DOHH2 (cell line): ENCODE results near the gene C1orf141.

Source experiments
- H3F3A ChIP-seq: fragments of 200-600 bp; sonication (generic), shearing (Covaris generic); 2 replicates; pipeline ENCODE4 v1.6.0; 2016; ENCODE audit warnings: antibody characterized with exemption, mild to moderate bottlenecking; ENCODE audit not compliant: control insufficient read depth, insufficient read depth
- H3K27ac ChIP-seq: fragments of 200-600 bp; sonication (generic); 2 replicates; pipeline ENCODE4 v1.5.1; 2014; ENCODE audit warnings: low read depth, mild to moderate bottlenecking, low read length, moderate library complexity
- H3K27me3 ChIP-seq: fragments of 200-600 bp; sonication (generic); 2 replicates; pipeline ENCODE4 v1.6.1; 2014; ENCODE audit warnings: mild to moderate bottlenecking, low read length, mixed read lengths; ENCODE audit not compliant: control insufficient read depth
- H3K36me3 ChIP-seq: fragments of 200-600 bp; sonication (generic); 2 replicates; pipeline ENCODE4 v1.6.1; 2014; ENCODE audit warnings: mild to moderate bottlenecking, low read length, moderate library complexity, mixed read lengths; ENCODE audit not compliant: control insufficient read depth
- H3K4me1 ChIP-seq: fragments of 200-600 bp; sonication (generic); 2 replicates; pipeline ENCODE4 v1.6.1; 2014; ENCODE audit warnings: mild to moderate bottlenecking, low read length, mixed read lengths; ENCODE audit not compliant: control insufficient read depth
- H3K4me2 ChIP-seq: fragments of 200-600 bp; sonication (generic); 2 replicates; pipeline ENCODE4 v1.6.0; 2014; ENCODE audit warnings: mild to moderate bottlenecking, low read length, moderate library complexity
- H3K4me3 ChIP-seq: fragments of 200-600 bp; sonication (generic); 2 replicates; pipeline ENCODE4 v1.5.1; 2014; ENCODE audit warnings: mild to moderate bottlenecking, low read length, mixed read lengths
- H3K79me2 ChIP-seq: fragments of 200-600 bp; sonication (generic); 2 replicates; pipeline ENCODE4 v1.6.1; 2014; ENCODE audit warnings: mild to moderate bottlenecking, low read length, mixed read lengths; ENCODE audit not compliant: control insufficient read depth
- H3K9me2 ChIP-seq: fragments of 200-600 bp; sonication (generic); replicated peaks from 2 replicates; pipeline ENCODE4 v1.6.1; 2014; ENCODE audit warnings: mild to moderate bottlenecking, low read length, mixed read lengths; ENCODE audit not compliant: control insufficient read depth
- H3K9me3 ChIP-seq: fragments of 200-600 bp; sonication (generic); 2 replicates; pipeline ENCODE4 v1.6.1; 2014; ENCODE audit warnings: antibody characterized with exemption, low read length, mixed read lengths; ENCODE audit not compliant: control insufficient read depth, insufficient read depth
- H4K20me1 ChIP-seq: fragments of 200-600 bp; sonication (generic); 2 replicates; pipeline ENCODE4 v1.6.0; 2014; ENCODE audit warnings: low read depth, mild to moderate bottlenecking, antibody characterized with exemption, low read length, moderate library complexity; ENCODE audit not compliant: control insufficient read depth, insufficient read depth
- CTCF ChIP-seq: fragments of 200-600 bp; sonication (generic); IDR thresholded peaks from one replicate; pipeline ENCODE4 v1.5.1; 2014; ENCODE audit warnings: antibody characterized with exemption, mild to moderate bottlenecking, low read depth, low read length; ENCODE audit not compliant: poor library complexity, severe bottlenecking
- EZH2phosphoT487 ChIP-seq: fragments of 200-600 bp; sonication (generic); IDR thresholded peaks from 2 replicates; pipeline ENCODE4 v1.6.1; 2017; ENCODE audit warnings: borderline replicate concordance, mild to moderate bottlenecking, antibody characterized with exemption, low read length, moderate library complexity, mixed read lengths

C1orf141 gene

GRCh38 chr1:67053535-67053784 is 81.3 kb downstream of the C1orf141 start:
- no peak for TF ChIP-seq CTCF
- TF ChIP-seq EZH2phosphoT487, result no peak
- Histone ChIP-seq H3K27me3 (no peaks in the 10 kb centered on the region), H3K27ac (peak overlapping the region; percentile 81), H3F3A (no peaks in the 10 kb centered on the region; the same call in 1 of the 2 replicates), H3K4me1 (peaks cover 39% of the 10 kb centered on the region), H3K79me2 (peaks cover 51% of the 10 kb centered on the region), H3K9me2 (no peaks in the 10 kb centered on the region), H3K9me3 (no peaks in the 10 kb centered on the region), H3K4me2 (peak overlapping the region; percentile 91), H3K36me3 (peaks cover 53% of the 10 kb centered on the region), H4K20me1 (no peaks in the 10 kb centered on the region), H3K4me3 (peak overlapping the region; percentile 81)

GRCh38 chr1:67052741-67053534 is 81.8 kb downstream of the C1orf141 start:
- Histone ChIP-seq H3K4me3 (peak overlapping the region; percentile 81), H3K27me3 (no peaks in the 10 kb centered on the region), H3K4me2 (peak overlapping the region; percentile 91), H3K4me1 (peaks cover 42% of the 10 kb centered on the region), H3K79me2 (peaks cover 55% of the 10 kb centered on the region), H3F3A (no peaks in the 10 kb centered on the region; the same call in 1 of the 2 replicates), H3K27ac (peak overlapping the region; percentile 81), H3K9me3 (no peaks in the 10 kb centered on the region), H3K36me3 (peaks cover 58% of the 10 kb centered on the region), H3K9me2 (no peaks in the 10 kb centered on the region), H4K20me1 (no peaks in the 10 kb centered on the region)
- TF ChIP-seq EZH2phosphoT487, result no peak
- TF ChIP-seq CTCF, result no peak

- peaks cover 66% of the 10 kb centered on the region for H3K79me2 ChIP-seq
- no peaks in the 10 kb centered on the region; the same call in 1 of the 2 replicates for H3F3A ChIP-seq
- no peak overlapping the region for H3K27ac ChIP-seq
- TF ChIP-seq EZH2phosphoT487, result no peak
- no peak for TF ChIP-seq CTCF
- H3K4me1 ChIP-seq, result peaks cover 58% of the 10 kb centered on the region
- no peaks in the 10 kb centered on the region for H3K27me3 ChIP-seq
- H4K20me1 ChIP-seq, result no peaks in the 10 kb centered on the region
- H3K4me3 ChIP-seq, result peak overlapping the region; percentile 81
- H3K9me3 ChIP-seq, result no peaks in the 10 kb centered on the region
- peaks cover 75% of the 10 kb centered on the region for H3K36me3 ChIP-seq
- peak overlapping the region; percentile 91 for H3K4me2 ChIP-seq
- H3K9me2 ChIP-seq, result no peaks in the 10 kb centered on the region
Measured at GRCh38 chr1:67051196-67051595, 83.6 kb downstream of the C1orf141 start.
